GOT3 (cell line): Measurements from ENCODE around the gene MAN2A1.
"Not testable (repeated sequence)": the region's sequence is repeated elsewhere in the genome, so short reads cannot be mapped to it uniquely, and the experiment has no call there.

Experiments used
- DNase-seq: peaks from one replicate; lab custom pipeline; 2025; ENCODE audit warnings: mixed read lengths; lab: John Stamatoyannopoulos, UW

The MAN2A1 gene

GRCh38 chr5:109826426-109826825 lies 136.7 kb downstream of the MAN2A1 start:
- no peak for DNase-seq

GRCh38 chr5:109829331-109829730 lies 139.6 kb downstream of the MAN2A1 start:
- no peak for DNase-seq

GRCh38 chr5:109830955-109831502 lies 141.3 kb downstream of the MAN2A1 start:
- DNase-seq = no peak

- DNase-seq = not testable (repeated sequence)
Observed at GRCh38 chr5:109832207-109833188, 142.8 kb downstream of the MAN2A1 start.

- DNase-seq = no peak
Observed at GRCh38 chr5:109833946-109834345, 144.2 kb downstream of the MAN2A1 start.

- no peak for DNase-seq
Observed at GRCh38 chr5:109836280-109836679, 146.6 kb downstream of the MAN2A1 start.

GRCh38 chr5:109837231-109837861 lies 147.6 kb downstream of the MAN2A1 start:
- DNase-seq = no peak

GRCh38 chr5:109838157-109838556 lies 148.4 kb downstream of the MAN2A1 start:
- no peak for DNase-seq

GRCh38 chr5:109844148-109844547 lies 154.4 kb downstream of the MAN2A1 start:
- no peak for DNase-seq

- no peak for DNase-seq
Observed at GRCh38 chr5:109844695-109845094, 155.0 kb downstream of the MAN2A1 start.

- no peak for DNase-seq
Observed at GRCh38 chr5:109848130-109848529, 158.4 kb downstream of the MAN2A1 start.

GRCh38 chr5:109849478-109850088 lies 159.9 kb downstream of the MAN2A1 start:
- no peak for DNase-seq

GRCh38 chr5:109852371-109853155 lies 162.8 kb downstream of the MAN2A1 start:
- no peak for DNase-seq

GRCh38 chr5:109853377-109853776 lies 163.7 kb downstream of the MAN2A1 start:
- DNase-seq = no peak

- DNase-seq = no peak
Observed at GRCh38 chr5:109855056-109855455, 165.3 kb downstream of the MAN2A1 start.

- no peak for DNase-seq
Observed at GRCh38 chr5:109857405-109858031, 167.8 kb downstream of the MAN2A1 start.

- DNase-seq = no peak
Observed at GRCh38 chr5:109859537-109859936, 169.8 kb downstream of the MAN2A1 start.

GRCh38 chr5:109862301-109862700 lies 172.6 kb downstream of the MAN2A1 start:
- DNase-seq = no peak

- DNase-seq = no peak
Observed at GRCh38 chr5:109863752-109864151, 174.0 kb downstream of the MAN2A1 start.

- peak; percentile 14 for DNase-seq
Observed at GRCh38 chr5:109865637-109866036, 175.9 kb downstream of the MAN2A1 start.

GRCh38 chr5:109866051-109866450 lies 176.3 kb downstream of the MAN2A1 start:
- no peak for DNase-seq
